NCI-H69 (cell line): ENCODE results near the gene ATG16L1.

ENCODE experiments used
- DNase-seq: peaks from one replicate; lab custom pipeline; 2025; lab: John Stamatoyannopoulos, UW

The ATG16L1 gene

DNA sequence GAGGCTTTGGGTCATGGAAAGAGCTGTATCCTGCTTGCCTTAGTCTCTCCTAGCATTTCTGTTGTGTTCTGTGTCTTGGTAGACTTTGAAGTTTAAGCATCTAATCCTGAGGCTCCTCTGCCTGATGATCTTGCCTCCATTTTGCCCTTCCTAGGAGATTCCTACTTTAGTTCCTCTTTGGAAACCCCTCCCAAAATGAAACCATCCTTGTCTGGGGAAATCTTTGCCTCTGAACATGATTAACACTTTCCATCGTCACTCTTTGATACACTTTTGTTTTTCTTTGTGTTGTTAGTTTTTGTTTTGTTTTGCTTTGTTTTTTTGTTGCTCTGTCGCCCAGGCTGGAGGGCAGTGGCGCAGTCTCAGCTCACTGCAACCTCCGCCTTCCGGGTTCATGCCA, 9.2 kb downstream of the ATG16L1 start:
- DNase-seq, result no peak

DNA sequence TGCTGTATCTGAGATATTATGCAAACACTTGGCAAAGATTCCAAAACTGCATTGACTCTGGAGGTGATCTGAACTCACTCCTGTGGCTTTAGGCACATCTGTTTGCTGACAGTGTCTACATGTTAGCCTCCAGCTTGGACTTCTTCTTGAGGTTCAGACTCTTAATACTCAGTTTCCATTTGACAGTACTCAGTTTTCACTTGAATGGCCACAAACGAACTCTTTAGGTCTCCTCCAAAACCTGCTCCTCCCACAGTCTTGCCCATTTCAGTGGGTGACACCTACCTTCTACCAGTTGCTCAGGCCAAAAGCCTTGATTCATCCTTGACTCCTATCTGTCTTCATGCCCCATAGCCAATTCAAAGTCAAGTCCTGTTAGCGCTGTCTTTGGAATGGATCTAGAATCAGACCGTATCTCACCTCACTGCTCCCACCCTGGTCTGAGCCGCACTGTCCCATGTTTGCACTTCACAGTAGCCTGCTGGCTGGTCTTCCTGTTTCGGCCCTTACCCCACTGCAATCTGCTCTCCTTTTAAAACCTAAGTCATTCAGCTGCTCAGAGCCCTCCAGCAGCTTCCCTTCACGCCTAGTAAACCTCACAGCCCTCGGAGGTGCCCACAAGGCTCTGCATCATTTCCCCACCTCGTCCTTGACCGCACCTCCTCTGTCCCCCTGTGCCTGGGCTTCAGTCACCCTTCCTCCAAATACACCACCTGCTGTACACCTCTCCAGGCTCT, 10.5 kb downstream of the ATG16L1 start:
- no peak for DNase-seq

DNA sequence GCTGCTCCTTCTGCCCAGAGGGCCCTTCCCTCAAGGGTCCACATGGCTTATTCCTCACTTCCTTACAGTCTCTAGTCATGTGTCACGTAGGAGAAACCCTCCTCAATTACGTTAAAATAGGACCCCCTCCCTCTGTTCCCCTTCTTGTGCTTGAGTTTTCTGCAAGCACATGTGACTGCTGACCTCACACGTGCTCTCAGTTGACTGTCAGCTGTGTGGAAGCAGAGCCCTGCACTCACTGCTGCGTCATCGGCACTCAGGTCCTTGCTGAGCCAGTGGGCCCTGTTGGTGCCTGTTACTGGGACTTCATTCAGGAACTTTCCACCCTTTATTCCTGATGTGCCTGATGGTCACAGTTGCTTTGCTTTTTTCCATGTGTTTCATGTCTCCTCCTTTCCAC, 11.1 kb downstream of the ATG16L1 start:
- DNase-seq, result no peak

DNA sequence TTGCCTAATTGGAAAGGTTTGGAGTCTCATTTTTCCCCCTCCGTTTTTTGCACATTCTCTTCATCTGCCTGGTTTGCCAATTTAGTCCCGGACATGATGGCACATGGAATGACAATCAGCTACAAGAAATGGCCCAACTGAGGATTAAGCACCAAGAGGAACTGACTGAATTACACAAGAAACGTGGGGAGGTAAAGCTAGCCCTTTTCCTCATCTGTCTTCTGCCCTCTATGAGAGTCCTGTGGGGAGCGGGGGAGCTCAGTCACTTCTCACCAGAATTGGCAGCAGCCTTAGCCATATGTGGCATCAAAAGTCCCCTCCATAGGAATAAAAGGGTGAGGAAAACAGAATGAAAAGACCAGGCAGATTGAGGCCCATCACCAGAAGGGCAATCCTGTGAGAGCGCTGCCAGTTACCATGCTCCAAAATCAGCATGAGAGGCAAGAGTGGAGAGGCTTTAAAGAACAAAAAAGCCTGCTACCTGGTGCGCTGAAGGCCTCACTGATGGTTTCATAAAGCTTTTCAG, 11.6 kb downstream of the ATG16L1 start:
- no peak for DNase-seq

DNA sequence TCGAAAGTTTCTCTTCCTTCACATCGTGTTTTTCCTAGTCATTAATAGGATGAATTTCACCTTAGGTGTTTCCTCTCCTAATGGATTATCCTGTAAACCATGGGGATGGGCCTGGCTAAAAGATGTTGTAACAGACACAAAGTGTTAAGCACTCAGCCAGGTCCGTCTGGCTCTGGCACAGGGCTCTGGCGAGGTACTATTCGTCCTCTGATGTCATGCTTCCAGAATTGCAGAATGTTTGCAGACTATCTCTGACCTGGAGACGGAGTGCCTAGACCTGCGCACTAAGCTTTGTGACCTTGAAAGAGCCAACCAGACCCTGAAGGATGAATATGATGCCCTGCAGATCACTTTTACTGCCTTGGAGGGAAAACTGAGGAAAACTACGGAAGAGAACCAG, 13.2 kb downstream of the ATG16L1 start:
- no peak for DNase-seq

DNA sequence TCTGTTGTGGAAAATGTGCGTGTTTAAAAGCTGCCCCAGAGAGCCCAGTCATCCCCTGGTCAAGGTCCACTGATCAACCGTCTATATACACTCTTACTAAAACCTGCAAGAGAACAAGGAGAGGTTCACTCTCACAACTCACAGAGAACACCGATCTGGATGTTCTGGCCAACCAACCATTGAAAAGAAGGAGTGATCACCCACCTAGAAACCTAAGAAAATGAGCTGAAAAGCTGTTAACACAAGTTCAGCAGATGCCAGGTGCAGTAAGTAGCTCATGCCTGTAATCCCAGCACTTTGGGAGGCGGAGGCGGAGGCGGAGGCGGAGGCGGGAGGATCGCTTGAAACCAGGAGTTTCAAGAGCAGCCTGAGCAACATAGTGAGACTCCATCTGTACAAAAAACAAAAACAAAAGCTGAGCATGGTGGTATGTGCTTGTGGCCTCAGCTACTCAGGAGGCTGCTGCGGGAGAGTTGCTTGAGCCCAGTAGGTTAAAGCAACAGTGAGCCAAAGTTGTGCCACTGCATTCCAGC, 14.5 kb downstream of the ATG16L1 start:
- DNase-seq, result no peak

DNA sequence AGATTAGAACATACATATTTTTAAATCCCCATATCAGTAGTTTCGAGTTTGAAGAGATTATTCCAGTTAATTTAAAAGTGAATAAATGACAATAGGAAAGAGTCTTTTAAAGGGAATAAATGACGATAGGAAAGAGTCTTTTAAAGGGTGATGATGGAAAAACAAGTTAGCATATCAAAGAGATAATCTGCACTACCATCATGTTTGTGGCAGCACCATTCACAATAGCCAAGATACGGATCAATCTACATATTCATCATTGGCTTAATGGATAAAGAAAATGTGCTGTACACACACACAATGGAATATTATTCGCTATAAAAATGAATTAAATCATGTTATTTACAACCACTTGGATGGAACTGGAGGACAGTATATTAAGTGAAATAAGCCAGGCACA, 15.0 kb downstream of the ATG16L1 start:
- DNase-seq, result no peak

DNA sequence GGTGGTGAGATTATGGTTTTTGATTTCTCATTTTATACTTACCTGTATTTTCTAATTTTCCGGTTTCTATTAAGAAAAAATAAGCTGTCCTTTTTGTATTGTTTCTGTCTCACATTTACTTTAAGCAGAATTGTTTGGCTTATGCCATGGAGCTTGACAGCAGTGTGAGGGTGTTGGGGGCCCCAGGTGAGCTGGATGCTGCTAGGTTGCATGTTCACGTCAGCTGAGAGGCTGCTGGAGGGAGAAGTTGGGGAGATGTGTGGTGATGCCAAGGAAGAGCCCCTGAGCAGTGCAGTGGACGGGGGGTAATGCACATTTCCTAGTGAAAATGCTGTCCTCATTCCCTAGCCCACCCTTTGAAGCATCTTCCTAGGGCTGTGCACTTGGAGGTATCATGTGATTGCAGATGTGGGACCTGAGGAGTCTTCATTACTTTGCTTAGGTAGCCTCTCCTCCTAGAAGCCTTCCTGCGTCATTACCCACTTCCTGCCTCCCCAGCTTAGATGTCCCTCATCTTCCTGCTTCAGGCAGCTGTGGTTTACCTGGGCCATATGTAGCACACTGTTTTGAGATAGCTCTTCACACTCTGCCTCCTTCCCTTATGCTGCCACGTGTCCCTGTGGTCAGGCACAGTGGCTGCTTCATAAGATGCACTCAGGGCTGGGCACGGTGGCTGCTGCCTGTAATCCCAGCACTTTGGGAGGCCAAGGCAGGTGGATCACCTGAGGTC, 16.2 kb downstream of the ATG16L1 start:
- no peak for DNase-seq

DNA sequence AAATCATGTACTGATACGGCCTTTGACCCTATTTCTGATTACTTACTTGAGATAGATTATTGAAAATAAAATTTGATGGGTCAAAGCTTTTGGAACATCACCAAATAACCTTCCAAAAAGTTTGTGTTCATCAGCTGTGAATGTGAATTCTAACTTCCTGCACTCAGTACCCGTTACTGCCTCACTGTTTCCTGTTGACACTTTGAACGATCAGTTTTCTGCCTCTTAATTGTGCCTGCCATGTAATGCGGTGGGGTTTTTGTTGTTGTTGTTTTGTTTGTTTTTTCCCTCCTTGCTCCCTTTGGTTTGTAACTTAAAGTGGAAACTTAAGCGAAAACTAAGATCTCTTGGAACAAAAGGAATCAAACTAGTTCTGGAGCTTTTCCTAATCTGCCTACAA, 18.9 kb downstream of the ATG16L1 start:
- DNase-seq, result no peak

DNA sequence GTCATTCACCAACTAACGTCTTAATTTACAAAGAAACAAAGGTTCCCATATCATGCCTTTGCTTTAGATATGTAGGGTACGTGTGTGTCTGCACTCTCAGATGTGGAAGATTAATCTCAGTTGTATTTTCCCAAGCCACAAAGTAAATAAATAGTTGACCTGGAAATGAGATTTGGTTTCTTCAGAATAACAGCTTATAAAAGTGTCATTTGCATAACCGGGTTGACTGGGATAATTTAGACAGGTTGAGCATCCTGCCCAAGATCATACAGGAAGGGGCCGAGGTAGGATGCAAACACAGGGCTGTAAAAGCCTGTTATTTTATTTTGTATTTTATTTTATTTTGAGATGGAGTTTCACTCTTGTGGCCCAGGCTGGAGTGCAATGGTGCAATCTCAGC, 19.5 kb downstream of the ATG16L1 start:
- DNase-seq, result no peak

DNA sequence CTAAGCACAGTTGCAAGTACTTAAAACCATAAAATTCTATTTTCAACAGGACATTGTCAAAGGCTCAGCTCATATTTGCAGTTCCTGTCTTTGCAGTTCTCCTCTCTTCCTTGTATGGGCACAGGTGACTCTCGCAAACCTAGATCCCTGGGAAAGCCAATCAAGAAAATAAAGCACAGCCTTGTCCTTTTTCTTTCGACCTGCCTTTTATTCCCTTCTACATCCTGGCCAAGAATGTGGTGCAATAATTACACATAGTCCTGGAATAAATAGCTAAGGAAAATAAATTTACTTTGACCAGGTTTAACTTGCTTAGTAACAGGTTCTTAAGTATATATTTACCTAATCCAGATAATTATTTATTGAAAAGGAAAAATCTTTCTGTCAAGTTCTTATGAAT, 20.2 kb downstream of the ATG16L1 start:
- no peak for DNase-seq

DNA sequence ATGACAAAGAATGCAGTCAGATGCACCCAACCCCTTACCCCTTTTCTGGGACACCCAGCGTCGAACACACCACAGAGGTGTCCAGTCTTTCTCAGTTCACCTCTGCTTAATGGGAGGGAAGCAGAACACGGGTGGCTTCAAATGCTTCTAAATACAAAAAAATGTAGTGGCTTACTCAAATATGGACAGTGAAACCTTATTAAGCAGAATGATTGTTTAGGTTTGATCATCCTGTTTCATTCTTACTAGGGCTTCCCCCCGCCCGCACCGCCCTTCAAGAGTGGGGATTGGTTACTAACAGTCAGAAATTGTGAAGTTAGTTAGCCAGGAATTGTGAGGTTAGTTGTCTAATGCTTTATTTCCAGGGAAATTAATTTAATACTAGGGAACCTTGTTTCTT, 21.6 kb downstream of the ATG16L1 start:
- DNase-seq, result no peak

DNA sequence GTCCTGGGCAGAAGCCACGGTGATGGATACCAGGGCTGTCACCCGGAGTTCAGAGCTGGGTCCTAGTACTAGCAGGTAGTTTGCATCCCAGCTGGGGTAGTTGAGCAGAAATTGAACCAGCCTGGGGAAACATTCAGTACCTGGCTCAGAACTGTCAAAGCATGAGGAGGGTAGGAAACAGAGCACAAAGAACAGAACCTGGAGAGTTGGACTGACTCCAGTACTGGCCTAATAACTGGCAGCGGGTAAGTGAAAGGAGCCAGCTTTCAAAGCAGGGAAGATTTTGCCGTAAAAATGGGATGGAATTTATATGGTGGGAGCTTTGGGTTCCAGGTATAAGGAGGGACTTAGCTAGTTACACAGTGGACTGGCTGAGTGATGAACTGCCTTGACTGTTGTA, 23.8 kb downstream of the ATG16L1 start:
- DNase-seq, result no peak

DNA sequence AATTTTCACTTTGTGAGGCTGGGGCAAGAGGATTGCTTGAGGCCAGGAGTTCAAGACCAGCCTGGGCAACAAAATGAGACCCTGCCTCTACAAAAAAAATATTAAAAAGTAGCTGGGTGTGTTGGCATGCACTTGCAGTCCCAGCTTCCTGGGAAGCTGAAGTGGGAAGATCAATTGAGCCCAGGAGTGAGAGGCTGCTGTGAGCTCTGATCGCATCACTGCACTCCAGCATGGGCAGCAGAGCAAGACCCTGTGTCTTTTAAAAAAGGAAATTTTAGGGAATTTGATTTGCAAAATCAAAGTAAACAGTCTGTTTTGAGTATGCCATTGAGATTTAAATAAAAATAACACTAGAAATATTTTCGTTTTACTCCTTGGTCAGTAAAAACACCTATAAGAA, 27.4 kb downstream of the ATG16L1 start:
- no peak for DNase-seq

DNA sequence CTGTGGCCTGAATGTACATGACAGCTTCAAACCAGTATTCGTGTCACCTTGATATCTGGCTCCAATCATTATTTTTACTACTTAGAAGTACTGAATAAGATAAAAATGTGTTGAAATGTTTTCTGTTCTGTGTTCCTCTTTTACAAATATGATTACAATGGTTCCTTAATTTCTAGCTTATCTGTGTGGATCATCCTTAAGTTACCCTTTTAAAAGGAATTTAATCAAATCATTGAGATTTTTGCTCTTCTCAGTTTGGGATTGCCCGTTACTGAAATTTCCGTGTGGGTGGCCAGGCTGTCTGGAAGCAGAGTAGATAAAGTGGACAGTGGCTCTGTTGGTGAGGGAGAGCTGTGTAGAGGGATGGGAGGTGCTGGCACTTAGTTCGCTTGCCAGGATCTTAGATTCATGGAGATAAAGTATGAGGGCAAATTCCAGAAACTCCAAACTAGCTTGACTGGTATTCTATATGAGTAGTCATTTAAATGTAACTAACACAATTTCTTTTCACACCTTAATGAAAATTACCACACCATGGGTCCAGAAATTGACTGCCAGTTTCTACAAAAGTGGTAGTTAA, 28.7 kb downstream of the ATG16L1 start:
- no peak for DNase-seq

DNA sequence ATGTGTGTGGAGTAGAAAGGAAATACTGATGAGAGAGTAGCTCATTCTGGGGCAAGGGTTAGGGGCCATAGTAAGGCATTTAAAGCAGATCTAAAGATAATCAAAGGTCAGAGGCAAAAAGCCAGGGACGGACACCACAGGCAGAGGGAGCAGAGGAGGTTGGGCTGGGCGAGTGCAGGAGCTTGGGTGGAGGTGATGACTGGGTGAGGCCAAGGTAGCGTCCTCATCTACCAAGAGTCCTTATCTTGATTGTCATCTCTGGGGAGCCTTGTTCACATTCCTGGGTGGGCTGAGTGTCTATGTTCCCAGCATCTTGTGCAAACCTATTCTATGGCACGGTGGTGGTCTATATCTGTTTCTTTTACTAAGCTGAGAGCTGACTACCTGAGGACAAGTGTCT, 30.1 kb downstream of the ATG16L1 start:
- no peak for DNase-seq

DNA sequence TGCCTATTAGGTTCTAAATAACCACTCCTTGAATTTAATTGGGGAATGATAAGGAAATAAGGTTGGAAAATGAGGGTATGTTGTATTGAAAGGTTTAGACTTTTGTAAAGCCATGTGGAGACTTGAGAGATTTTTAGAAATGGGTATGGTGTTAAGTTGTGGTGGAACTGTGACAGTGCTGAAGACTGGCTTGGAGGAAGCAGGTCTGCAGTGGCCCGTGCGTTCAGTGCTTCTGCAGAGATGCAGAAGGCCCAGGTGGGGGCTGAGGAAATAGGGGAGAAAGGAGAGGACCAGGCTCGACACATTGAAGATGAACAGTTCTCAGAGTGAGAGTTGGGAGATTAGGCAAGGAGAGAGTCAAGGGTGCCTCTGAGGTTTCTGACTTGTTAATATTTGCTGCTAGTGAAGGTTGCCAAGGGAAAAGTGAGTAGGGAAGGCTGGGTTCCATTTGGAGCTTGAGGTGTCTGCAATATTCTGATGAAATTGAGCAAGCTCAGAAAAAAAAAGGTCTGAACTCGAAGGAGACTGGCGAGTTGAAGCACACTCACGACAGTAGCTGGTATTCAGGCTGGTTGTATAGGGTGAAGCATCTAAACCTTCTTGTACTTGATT, 30.6 kb downstream of the ATG16L1 start:
- no peak for DNase-seq

DNA sequence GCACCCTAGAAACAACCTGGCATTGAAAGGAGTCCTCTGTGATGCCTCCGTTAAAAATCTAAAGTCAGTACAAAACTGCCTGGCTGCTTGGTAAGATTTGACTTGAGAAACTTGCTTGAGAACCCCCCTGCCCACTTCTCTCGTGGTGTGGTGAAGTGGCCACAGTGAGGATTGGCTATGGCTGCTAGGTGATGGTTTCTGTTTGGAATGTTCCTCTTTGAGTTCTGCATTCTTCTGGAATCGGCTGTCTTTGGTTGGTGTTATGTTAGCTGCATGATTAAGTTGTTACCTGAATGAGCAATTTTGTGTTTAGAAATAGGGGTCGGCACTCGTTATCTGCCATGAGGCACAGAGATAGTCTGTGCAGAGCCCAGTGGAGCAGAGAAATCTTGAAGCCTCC, 34.4 kb downstream of the ATG16L1 start:
- no peak for DNase-seq

DNA sequence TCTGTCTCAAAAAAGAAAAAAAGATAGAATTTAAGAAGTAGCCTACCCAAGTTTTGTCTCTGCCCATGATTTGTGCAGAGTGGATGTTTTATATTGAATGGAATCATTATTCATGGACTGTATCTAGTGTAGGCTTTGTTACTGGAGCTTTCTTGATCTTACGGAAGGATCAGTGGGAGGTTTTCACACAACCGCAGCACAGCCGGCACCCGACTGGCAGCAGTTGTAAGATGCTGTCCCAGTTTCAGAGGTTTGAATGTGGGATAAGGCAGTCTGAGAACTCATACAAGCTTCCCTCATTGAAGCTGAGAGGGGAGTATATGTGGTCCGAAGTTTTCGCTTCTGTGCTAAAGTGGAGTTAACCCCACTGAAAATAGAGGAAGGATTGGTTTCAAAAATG, 36.4 kb downstream of the ATG16L1 start:
- no peak for DNase-seq

DNA sequence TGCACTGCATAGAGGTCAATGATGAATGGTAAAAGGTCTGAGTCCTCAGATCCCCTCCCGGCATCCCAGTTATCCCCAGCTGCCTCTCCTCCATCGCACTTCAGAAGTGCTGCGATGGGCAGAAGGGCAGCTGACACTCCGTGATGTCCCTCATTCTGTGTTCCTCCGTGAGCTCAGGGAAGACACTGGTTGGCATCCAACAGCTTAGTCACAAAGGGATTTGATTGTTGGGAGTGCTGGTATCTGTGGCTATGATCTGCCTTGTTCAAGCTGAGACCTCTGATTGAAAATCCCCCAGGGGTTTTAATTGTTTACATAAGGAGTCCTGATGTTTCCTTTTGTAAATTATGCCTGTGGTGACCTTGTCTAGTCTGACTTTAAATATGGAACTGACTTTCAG, 37.2 kb downstream of the ATG16L1 start:
- DNase-seq, result peak; percentile 85

DNA sequence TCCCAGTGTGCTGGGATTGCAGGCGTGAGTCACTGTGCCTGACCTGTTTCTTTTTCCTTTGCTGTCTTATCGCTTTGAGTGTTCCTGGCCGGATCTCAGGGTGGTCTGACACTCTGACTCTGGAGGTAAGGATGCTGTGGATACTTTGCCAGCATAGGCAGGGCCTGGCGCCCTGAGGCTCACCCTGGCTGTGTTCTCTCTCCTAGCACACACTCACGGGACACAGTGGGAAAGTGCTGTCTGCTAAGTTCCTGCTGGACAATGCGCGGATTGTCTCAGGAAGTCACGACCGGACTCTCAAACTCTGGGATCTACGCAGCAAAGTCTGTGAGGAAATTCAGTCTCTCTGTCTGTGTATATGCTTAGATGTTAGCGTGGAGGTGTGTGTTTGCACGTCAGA, 38.2 kb downstream of the ATG16L1 start:
- DNase-seq, result peak; percentile 46

DNA sequence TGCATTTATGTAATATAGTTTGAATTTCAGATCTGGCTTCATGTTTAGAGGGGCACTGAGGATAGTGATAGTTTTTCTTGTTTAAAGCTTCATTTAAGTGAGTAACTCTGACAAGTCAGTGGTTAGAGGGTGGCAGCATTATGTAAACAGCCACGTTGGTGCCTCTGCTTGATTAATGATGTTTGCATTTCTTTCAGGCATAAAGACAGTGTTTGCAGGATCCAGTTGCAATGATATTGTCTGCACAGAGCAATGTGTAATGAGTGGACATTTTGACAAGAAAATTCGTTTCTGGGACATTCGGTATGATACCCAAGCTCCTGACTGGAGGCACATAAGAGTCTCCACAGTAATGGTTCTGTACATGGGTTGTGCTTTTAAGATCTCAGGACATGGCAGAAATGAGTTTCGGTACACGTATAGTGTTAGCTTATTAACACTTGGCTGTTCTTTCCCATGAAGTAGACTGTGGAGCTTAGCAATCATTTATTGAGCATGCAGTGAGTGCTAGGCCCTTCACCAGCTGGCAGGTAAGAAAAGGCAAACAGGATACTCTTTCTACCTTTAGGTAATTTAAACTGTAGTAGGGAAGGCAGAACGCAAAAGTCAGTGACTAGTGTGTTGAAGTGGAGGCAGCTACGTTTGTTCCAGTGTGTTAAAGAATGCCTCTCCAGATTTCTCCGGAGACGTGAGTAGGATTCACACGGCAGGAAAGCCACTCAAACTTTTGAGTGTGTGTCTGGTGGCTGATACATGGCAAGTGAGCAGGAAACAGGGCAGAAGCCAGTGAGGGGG, 38.8 kb downstream of the ATG16L1 start:
- DNase-seq, result peak; percentile 70
